Keratinocyte (primary cell): ENCODE data around the gene BCL2. TPM values are rescaled to one million over a fixed set of nuclear protein-coding genes. Genes with fewer than 3 reads are reported as not detected.

Source experiments
- DNase-seq: peaks from one replicate; pipeline ENCODE4 v3.0.0-alpha.2; 2011; ENCODE audit warnings: low read depth, missing footprints, low spot score
- FAIRE-seq: peaks from 2 replicates; lab custom pipeline; 2011; peaks lifted over from hg19 to GRCh38; lab: Jason Lieb, UNC
- H2AFZ ChIP-seq: 2 replicates; pipeline ENCODE4 v1.6.0; 2012; ENCODE audit warnings: low read length, control low read depth, inconsistent platforms; ENCODE audit not compliant: control insufficient read depth
- H3K27ac ChIP-seq: 2 replicates; pipeline ENCODE4 v1.5.1; 2011; ENCODE audit warnings: low read length; ENCODE audit not compliant: control insufficient read depth, insufficient read depth
- H3K27me3 ChIP-seq: 3 replicates; pipeline ENCODE4 v1.6.0; 2011; ENCODE audit warnings: low read length; ENCODE audit not compliant: control insufficient read depth, insufficient read depth; ENCODE audit errors: extremely low read depth
- H3K36me3 ChIP-seq, 2 experiments: 2 replicates in 1 of 2; 3 replicates in 1 of 2; pipeline ENCODE4 v1.5.1; 2011; ENCODE audit warnings: low read length in 2 of 2, mild to moderate bottlenecking in 1 of 2; ENCODE audit not compliant: control insufficient read depth in 2 of 2, insufficient read depth in 2 of 2; ENCODE audit errors: extremely low read depth in 1 of 2
- H3K4me1 ChIP-seq: 3 replicates; pipeline ENCODE4 v1.5.1; 2011; ENCODE audit warnings: low read length; ENCODE audit not compliant: control insufficient read depth, insufficient read depth; ENCODE audit errors: extremely low read depth
- H3K4me2 ChIP-seq: 3 replicates; pipeline ENCODE4 v1.6.0; 2011; ENCODE audit warnings: low read depth, low read length; ENCODE audit not compliant: control insufficient read depth, insufficient read depth; ENCODE audit errors: extremely low read depth
- H3K4me3 ChIP-seq, 3 experiments: fragments of 200-600 bp in 1 of 3; sonication (generic) in 1 of 3; 2 replicates in 2 of 3; 3 replicates in 1 of 3; pipeline ENCODE4 v1.5.1; 2011 to 2016; ENCODE audit warnings: low read length in 3 of 3, mild to moderate bottlenecking in 3 of 3, control low read depth in 2 of 3, inconsistent platforms in 1 of 3, low read depth in 1 of 3, mixed read lengths in 1 of 3, mixed run types in 1 of 3, moderate library complexity in 1 of 3; ENCODE audit not compliant: control insufficient read depth in 2 of 3, insufficient read depth in 2 of 3; ENCODE audit errors: extremely low read depth in 1 of 3
- H3K79me2 ChIP-seq: 2 replicates; pipeline ENCODE4 v1.6.0; 2012; ENCODE audit warnings: low read length; ENCODE audit not compliant: control insufficient read depth, insufficient read depth
- H3K9ac ChIP-seq: 3 replicates; pipeline ENCODE4 v1.6.0; 2011; ENCODE audit warnings: low read length; ENCODE audit not compliant: control insufficient read depth, insufficient read depth; ENCODE audit errors: extremely low read depth
- H3K9me1 ChIP-seq: 3 replicates; pipeline ENCODE4 v1.6.0; 2011; ENCODE audit warnings: low read length; ENCODE audit not compliant: control insufficient read depth, insufficient read depth; ENCODE audit errors: extremely low read depth
- H3K9me3 ChIP-seq: 2 replicates; pipeline ENCODE4 v1.5.1; 2012; ENCODE audit warnings: low read depth, low read length; ENCODE audit not compliant: control insufficient read depth
- H4K20me1 ChIP-seq: 3 replicates; pipeline ENCODE4 v1.6.0; 2011; ENCODE audit warnings: low read length; ENCODE audit not compliant: control insufficient read depth, insufficient read depth; ENCODE audit errors: extremely low read depth
- EZH2 ChIP-seq: IDR thresholded peaks from one replicate; pipeline ENCODE4 v1.6.1; 2012; ENCODE audit warnings: inconsistent platforms, mild to moderate bottlenecking, low read length, moderate library complexity
- dilution Hi-C: fragments of 300-500 bp; cut with MboI; formaldehyde crosslinking; loops from one replicate; pipeline ENCODE4 v1.7.0; 2020; ENCODE audit warnings: low sequenced_read_pairs; ENCODE audit not compliant: extremely low pct_ligation_motif_present
- polyA plus RNA-seq, 5 experiments: library from polyadenylated mRNA; depleted of rRNA in 3 of 5; stranded (reverse) in 3 of 5; stranded (forward) in 1 of 5; unstranded in 1 of 5; fragments of >200 nt; gene quantifications; 1 replicate in 1 of 5; 2 replicates in 3 of 5; 3 replicates in 1 of 5; pipeline versions ENCODE4 v1.2.1 to v1.2.3, GENCODE V29; 2011 to 2012; ENCODE audit warnings: missing spikeins in 2 of 5, low read depth in 1 of 5, low replicate concordance in 1 of 5
- TF ChIP-seq, protein P1 (sequence below), 3 experiments: IDR thresholded peaks in 1 of 3; conservative IDR thresholded peaks in 1 of 3; optimal IDR thresholded peaks in 1 of 3; 2 replicates in 2 of 3; 3 replicates in 1 of 3; pipeline versions ENCODE3 to v1.5.1; 2011; ENCODE audit warnings: low read length in 3 of 3, mild to moderate bottlenecking in 3 of 3, moderate library complexity in 2 of 3, control low read depth in 1 of 3, inconsistent platforms in 1 of 3; ENCODE audit not compliant: insufficient read depth in 2 of 3; ENCODE audit errors: extremely low read depth in 1 of 3

BCL2 gene
- polyA plus RNA-seq, 1 donor (not counting 4 experiments of a cell fraction or from before 2014, with no cell fraction given): 0.30 TPM

DNA sequence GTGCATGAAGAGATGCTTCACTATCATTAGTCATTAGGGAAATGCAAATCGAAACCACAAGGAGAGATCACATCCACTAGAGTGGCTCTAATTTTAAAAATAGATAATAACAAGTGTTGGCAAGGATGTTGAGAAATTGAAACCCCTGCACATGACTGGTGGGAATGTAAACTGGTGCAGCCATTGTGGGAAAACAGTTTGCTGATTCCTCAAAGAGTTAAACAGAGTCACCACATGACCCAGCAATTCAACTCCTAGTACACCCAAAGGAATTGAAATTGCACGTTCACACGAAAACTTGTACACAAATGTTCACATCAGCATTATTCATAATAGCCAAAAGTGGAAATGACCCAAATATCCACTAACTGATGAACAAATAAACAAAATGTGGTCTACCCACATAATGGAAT is 179.5 kb downstream of the BCL2 start:
- dilution Hi-C loops: no loop called here
- Histone ChIP-seq H2AFZ (no peak overlapping the region), H3K4me1 (no peaks in the 10 kb centered on the region), H3K9me3 (no peaks in the 10 kb centered on the region), H3K4me2 (no peak overlapping the region), H3K9ac (no peak overlapping the region), H3K27me3 (peaks cover 5% of the 10 kb centered on the region), H3K9me1 (no peaks in the 10 kb centered on the region), H3K4me3 (no peak overlapping the region), H4K20me1 (no peaks in the 10 kb centered on the region), H3K27ac (no peak overlapping the region), H3K79me2 (no peaks in the 10 kb centered on the region), H3K36me3 (no peaks in the 10 kb centered on the region)
- DNase-seq (no peak), FAIRE-seq (no peak)
- TF ChIP-seq, protein P1, sequence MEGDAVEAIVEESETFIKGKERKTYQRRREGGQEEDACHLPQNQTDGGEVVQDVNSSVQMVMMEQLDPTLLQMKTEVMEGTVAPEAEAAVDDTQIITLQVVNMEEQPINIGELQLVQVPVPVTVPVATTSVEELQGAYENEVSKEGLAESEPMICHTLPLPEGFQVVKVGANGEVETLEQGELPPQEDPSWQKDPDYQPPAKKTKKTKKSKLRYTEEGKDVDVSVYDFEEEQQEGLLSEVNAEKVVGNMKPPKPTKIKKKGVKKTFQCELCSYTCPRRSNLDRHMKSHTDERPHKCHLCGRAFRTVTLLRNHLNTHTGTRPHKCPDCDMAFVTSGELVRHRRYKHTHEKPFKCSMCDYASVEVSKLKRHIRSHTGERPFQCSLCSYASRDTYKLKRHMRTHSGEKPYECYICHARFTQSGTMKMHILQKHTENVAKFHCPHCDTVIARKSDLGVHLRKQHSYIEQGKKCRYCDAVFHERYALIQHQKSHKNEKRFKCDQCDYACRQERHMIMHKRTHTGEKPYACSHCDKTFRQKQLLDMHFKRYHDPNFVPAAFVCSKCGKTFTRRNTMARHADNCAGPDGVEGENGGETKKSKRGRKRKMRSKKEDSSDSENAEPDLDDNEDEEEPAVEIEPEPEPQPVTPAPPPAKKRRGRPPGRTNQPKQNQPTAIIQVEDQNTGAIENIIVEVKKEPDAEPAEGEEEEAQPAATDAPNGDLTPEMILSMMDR (optimal IDR thresholded peaks at IDR 0.05 in 1 of 3, IDR thresholded peaks at IDR 0.05 in 1 of 3, conservative IDR thresholded peaks at IDR 0.05 in 1 of 3; ENCODE audit: extremely low read depth in 1 of 3, insufficient read depth in 2 of 3, low read length in 3 of 3): no peak
- TF ChIP-seq EZH2: no peak

DNA sequence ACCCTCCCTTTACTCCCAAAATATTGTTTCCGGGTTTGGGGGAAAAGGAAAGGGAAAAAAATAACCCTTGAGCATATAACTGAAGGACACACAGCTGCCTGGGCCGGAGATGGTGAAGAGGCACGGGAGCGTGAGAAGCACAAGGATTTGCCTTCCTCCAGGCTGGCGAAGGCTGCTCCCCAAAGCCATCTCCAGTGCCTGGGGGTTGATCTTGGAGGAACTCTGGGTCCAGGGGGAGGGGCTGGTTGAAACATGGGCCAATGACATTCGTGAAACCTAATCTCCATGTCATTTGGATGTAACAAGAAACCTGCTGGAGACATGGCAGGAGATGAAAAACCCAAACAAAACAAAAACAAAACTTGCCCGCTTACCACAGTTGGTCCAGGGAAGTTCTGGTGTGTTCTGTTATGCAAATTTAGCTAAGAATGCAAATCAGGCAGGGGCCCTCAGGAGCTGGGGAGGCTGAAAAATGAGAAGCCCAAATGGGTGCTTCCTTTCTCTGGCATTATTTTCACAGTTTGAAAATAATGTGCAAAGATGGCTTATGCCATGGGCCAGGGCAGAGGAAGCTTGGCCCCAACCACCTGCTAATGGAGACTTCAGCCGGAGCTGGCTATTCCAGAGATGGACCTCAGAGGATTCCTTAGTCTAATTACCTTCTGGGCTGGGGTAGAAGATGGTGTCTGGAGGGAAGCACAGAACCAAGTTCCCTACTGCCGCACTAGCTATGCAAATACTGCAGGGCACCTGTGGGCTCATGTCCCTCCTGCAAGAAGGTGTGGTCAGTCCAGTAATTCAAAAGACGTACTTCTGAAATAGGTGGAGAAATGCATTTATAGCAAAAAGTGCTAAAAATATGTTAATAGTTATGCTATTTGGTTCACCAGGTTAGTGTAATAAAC is 180.9 kb downstream of the BCL2 start:
- Histone ChIP-seq H3K36me3 (no peaks in the 10 kb centered on the region), H3K4me1 (no peaks in the 10 kb centered on the region), H3K9me3 (no peaks in the 10 kb centered on the region), H3K9ac (no peak overlapping the region), H2AFZ (no peak overlapping the region), H3K4me3 (no peak overlapping the region), H3K79me2 (no peaks in the 10 kb centered on the region), H3K27me3 (peaks cover 5% of the 10 kb centered on the region), H3K27ac (no peak overlapping the region), H3K9me1 (no peaks in the 10 kb centered on the region), H4K20me1 (no peaks in the 10 kb centered on the region), H3K4me2 (no peak overlapping the region)
- no peak for TF ChIP-seq EZH2
- no peak for DNase-seq
- dilution Hi-C loops: no loop called here
- FAIRE-seq: no peak
